NK-92 treated with Interleukin-12 subunit alpha and Interleukin-12 subunit beta, amount 100 ng/mL, for 24 hours (cell line): ENCODE data around the gene LRRC15.
A peak's percentile ranks its signal among the peaks of the same experiment; 100 is the strongest.

Source experiments
- DNase-seq: peaks from one replicate; lab custom pipeline; 2025; lab: John Stamatoyannopoulos, UW

The LRRC15 gene

GRCh38 chr3:194315965-194316361, 53.6 kb downstream of the LRRC15 start:
- DNase-seq = no peak

- peak; percentile 40 for DNase-seq
These were observed 54.2 kb downstream of the LRRC15 start for GRCh38 chr3:194315088-194315964.

GRCh38 chr3:194314388-194315068, 55.0 kb downstream of the LRRC15 start:
- DNase-seq = no peak

GRCh38 chr3:194313560-194314387, 55.8 kb downstream of the LRRC15 start:
- DNase-seq = no peak

- no peak for DNase-seq
These were observed 56.7 kb downstream of the LRRC15 start for GRCh38 chr3:194312743-194313281.

- DNase-seq = no peak
These were observed 57.3 kb downstream of the LRRC15 start for GRCh38 chr3:194312186-194312742.

GRCh38 chr3:194311000-194311399, 58.5 kb downstream of the LRRC15 start:
- no peak for DNase-seq

GRCh38 chr3:194310060-194310835, 59.3 kb downstream of the LRRC15 start:
- no peak for DNase-seq

- no peak for DNase-seq
These were observed 60.7 kb downstream of the LRRC15 start for GRCh38 chr3:194308601-194309449.

- no peak for DNase-seq
These were observed 61.7 kb downstream of the LRRC15 start for GRCh38 chr3:194307849-194308248.

- DNase-seq = no peak
These were observed 62.5 kb downstream of the LRRC15 start for GRCh38 chr3:194306771-194307640.

- no peak for DNase-seq
These were observed 63.3 kb downstream of the LRRC15 start for GRCh38 chr3:194306109-194306686.

GRCh38 chr3:194305356-194306108, 64.0 kb downstream of the LRRC15 start:
- no peak for DNase-seq
